HEK293 (cell line): ENCODE data around the gene MRPL33.

Experiments used
- CTCF ChIA-PET: fragments of 350-600 bp; formaldehyde crosslinking; extraction: SDS; loops from one replicate; lab custom pipeline; 2021; ENCODE audit warnings: antibody characterized with exemption; lab: Yijun Ruan, JAX
- POLR2A ChIA-PET: fragments of 300-600 bp; formaldehyde crosslinking; extraction: SDS; loops from one replicate; lab custom pipeline; 2020; ENCODE audit warnings: antibody characterized with exemption, inconsistent platforms; lab: Yijun Ruan, JAX
- H3K27ac ChIP-seq: fragments of 200-500 bp; sonication (Bioruptor generic); 2 replicates; pipeline ENCODE4 v1.5.1; 2014; ENCODE audit warnings: low read depth, low read length, control low read depth, inconsistent platforms; ENCODE audit errors: extremely low read depth
- H3K36me3 ChIP-seq, 2 experiments: fragments of 200-500 bp in 1 of 2; sonication (Bioruptor generic) in 1 of 2; 1 replicate in 1 of 2; 2 replicates in 1 of 2; pipeline ENCODE4 v1.5.1; 2014 to 2017; ENCODE audit warnings: inconsistent platforms in 2 of 2, low read length in 2 of 2; ENCODE audit not compliant: control insufficient read depth in 2 of 2, insufficient read depth in 1 of 2
- H3K4me1 ChIP-seq: fragments of 200-500 bp; sonication (Bioruptor generic); 2 replicates; pipeline ENCODE4 v1.5.1; 2014; ENCODE audit warnings: mild to moderate bottlenecking, low read length, inconsistent platforms; ENCODE audit not compliant: control insufficient read depth, insufficient read depth
- H3K4me3 ChIP-seq: 2 replicates; pipeline ENCODE4 v1.5.1; 2011; ENCODE audit warnings: low read depth, mild to moderate bottlenecking, control low read depth, low read length, moderate library complexity
- H3K9me3 ChIP-seq: fragments of 200-500 bp; sonication (Bioruptor generic); 2 replicates; pipeline ENCODE4 v1.5.1; 2014; ENCODE audit warnings: low read depth, low read length, inconsistent platforms; ENCODE audit not compliant: control insufficient read depth, insufficient read depth
- EGR2 ChIP-seq: fragments of 450-650 bp; formaldehyde crosslinking; IDR thresholded peaks from 2 replicates; pipeline ENCODE4 v1.5.1; 2016; ENCODE audit warnings: low read depth, missing biosample characterization, missing genetic modification characterization
- GLI4 ChIP-seq: fragments of 450-650 bp; formaldehyde crosslinking; IDR thresholded peaks from 2 replicates; pipeline ENCODE4 v1.5.1; 2016; ENCODE audit warnings: missing biosample characterization, missing genetic modification characterization
- KLF10 ChIP-seq: fragments of 450-650 bp; IDR thresholded peaks from 2 replicates; pipeline ENCODE4 v1.5.1; 2018; ENCODE audit warnings: missing biosample characterization, mild to moderate bottlenecking, missing genetic modification characterization
- KLF16 ChIP-seq: fragments of 450-650 bp; formaldehyde crosslinking; IDR thresholded peaks from 2 replicates; pipeline ENCODE4 v1.5.1; 2017; ENCODE audit warnings: missing biosample characterization, missing genetic modification characterization
- TCF7L2 ChIP-seq: IDR thresholded peaks from 2 replicates; pipeline ENCODE4 v1.6.1; 2011; ENCODE audit warnings: low read depth, mild to moderate bottlenecking, inconsistent platforms, low read length, moderate library complexity, borderline replicate concordance
- ZNF214 ChIP-seq: fragments of 450-650 bp; formaldehyde crosslinking; IDR thresholded peaks from 2 replicates; pipeline ENCODE4 v1.5.1; 2017; ENCODE audit warnings: missing biosample characterization, mild to moderate bottlenecking, missing genetic modification characterization, borderline replicate concordance
- ZNF248 ChIP-seq: fragments of 450-650 bp; formaldehyde crosslinking; IDR thresholded peaks from 2 replicates; pipeline ENCODE4 v1.5.1; 2017; ENCODE audit warnings: missing biosample characterization, missing genetic modification characterization
- ZNF48 ChIP-seq: fragments of 450-650 bp; formaldehyde crosslinking; IDR thresholded peaks from 2 replicates; pipeline ENCODE4 v1.5.1; 2016; ENCODE audit warnings: missing biosample characterization, missing genetic modification characterization
- ZNF510 ChIP-seq: fragments of 450-650 bp; formaldehyde crosslinking; IDR thresholded peaks from 2 replicates; pipeline ENCODE4 v1.5.1; 2018; ENCODE audit warnings: mild to moderate bottlenecking, missing genetic modification characterization, missing biosample characterization; ENCODE audit not compliant: insufficient replicate concordance
- ZNF544 ChIP-seq: fragments of 450-650 bp; formaldehyde crosslinking; IDR thresholded peaks from 2 replicates; pipeline ENCODE4 v1.5.0; 2017; ENCODE audit warnings: missing biosample characterization, missing genetic modification characterization
- ZNF571 ChIP-seq: fragments of 450-650 bp; formaldehyde crosslinking; IDR thresholded peaks from 2 replicates; pipeline ENCODE4 v1.5.0; 2017; ENCODE audit warnings: missing biosample characterization, missing genetic modification characterization
- ZNF610 ChIP-seq: fragments of 450-650 bp; formaldehyde crosslinking; IDR thresholded peaks from 2 replicates; pipeline ENCODE4 v1.5.1; 2016; ENCODE audit warnings: missing biosample characterization, missing genetic modification characterization, borderline replicate concordance
- ZNF654 ChIP-seq: fragments of 450-650 bp; formaldehyde crosslinking; IDR thresholded peaks from 2 replicates; pipeline ENCODE4 v1.5.1; 2016; ENCODE audit warnings: low read depth, missing biosample characterization, missing genetic modification characterization
- ZNF707 ChIP-seq: fragments of 450-650 bp; formaldehyde crosslinking; IDR thresholded peaks from 2 replicates; pipeline ENCODE4 v1.5.1; 2016; ENCODE audit warnings: missing biosample characterization, missing genetic modification characterization
- ZNF776 ChIP-seq: fragments of 450-650 bp; formaldehyde crosslinking; IDR thresholded peaks from 2 replicates; pipeline ENCODE4 v1.5.0; 2017; ENCODE audit warnings: missing biosample characterization, missing genetic modification characterization, borderline replicate concordance
- ZNF830 ChIP-seq: fragments of 450-650 bp; IDR thresholded peaks from 2 replicates; pipeline ENCODE4 v1.5.0; 2018; ENCODE audit warnings: missing biosample characterization, missing genetic modification characterization, low read depth, mild to moderate bottlenecking, moderate library complexity
- TF ChIP-seq, protein P1 (sequence below): fragments of 450-650 bp; formaldehyde crosslinking; IDR thresholded peaks from 2 replicates; pipeline ENCODE4 v1.5.1; 2016; ENCODE audit warnings: missing biosample characterization, missing genetic modification characterization
- TF ChIP-seq, protein P2 (sequence below): fragments of 450-650 bp; IDR thresholded peaks from 2 replicates; pipeline ENCODE4 v1.5.1; 2018; ENCODE audit warnings: missing biosample characterization, missing genetic modification characterization
- TF ChIP-seq, protein P3 (sequence below): fragments of 450-650 bp; formaldehyde crosslinking; IDR thresholded peaks from 2 replicates; pipeline ENCODE4 v1.5.1; 2016; ENCODE audit warnings: missing biosample characterization, missing genetic modification characterization
- TF ChIP-seq, protein P4 (sequence below): fragments of 450-650 bp; formaldehyde crosslinking; IDR thresholded peaks from 2 replicates; pipeline ENCODE4 v1.5.1; 2017; ENCODE audit warnings: missing biosample characterization, missing genetic modification characterization
- TF ChIP-seq, protein P5 (sequence below): fragments of 450-650 bp; formaldehyde crosslinking; IDR thresholded peaks from 2 replicates; pipeline ENCODE4 v1.5.1; 2016; ENCODE audit warnings: missing biosample characterization, missing genetic modification characterization

The MRPL33 gene

DNA sequence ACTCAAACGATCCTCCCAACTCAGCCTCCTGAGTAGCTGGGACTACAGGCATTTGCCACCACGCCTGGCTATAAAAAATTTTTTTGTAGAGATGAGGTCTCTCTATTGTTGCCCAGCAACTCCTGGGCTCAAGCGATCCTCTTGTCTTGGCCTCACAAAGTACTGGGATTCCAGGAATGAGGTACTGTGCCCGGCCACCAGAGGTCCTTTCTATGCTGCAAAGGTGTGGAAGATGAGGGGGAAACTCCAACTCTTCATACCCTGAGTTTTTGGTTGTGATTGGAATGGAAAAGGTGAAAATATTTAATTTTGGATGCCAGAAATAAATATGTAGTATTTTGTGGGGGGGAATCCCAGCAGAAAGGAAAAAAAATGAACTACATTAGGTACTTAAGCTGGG is 36.0 kb downstream of the MRPL33 start:
- CTCF ChIA-PET: interaction anchor here (0.6 to 0.9 kb wide), 6 partner anchors 12 to 209 kb away, joined by 3 to 4 read pairs (median 4); no protein-coding TSS in a partner anchor

DNA sequence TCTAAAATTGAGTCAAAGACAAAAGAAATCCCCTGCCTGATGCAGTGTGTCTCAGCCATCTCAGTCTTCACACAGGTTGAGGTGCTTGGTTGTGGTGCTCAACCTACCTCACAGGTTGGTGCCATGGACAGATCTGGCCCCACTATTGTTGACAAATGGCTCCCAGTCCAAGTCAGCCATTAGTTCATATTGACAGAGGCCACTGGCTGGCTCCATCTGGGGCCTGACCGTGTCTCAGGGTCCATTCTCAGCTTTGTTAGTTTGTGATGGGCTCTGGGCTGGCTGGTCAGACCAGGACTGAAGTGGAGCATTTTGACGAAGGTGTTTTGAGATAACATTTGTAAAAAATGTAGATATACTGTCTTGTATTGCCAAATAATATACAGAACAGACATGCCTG is 36.9 kb downstream of the MRPL33 start:
- no peak overlapping the region for H3K27ac ChIP-seq

More for the DNA sequence above, 36.0 kb downstream of the MRPL33 start:
- POLR2A ChIA-PET: no interaction called here
- Histone ChIP-seq H3K36me3 (no peaks in the 10 kb centered on the region), H3K4me3 (no peak overlapping the region), H3K27ac (no peak overlapping the region), H3K4me1 (no peaks in the 10 kb centered on the region), H3K9me3 (no peaks in the 10 kb centered on the region)
- TF ChIP-seq EGR2 (tag by site-specific recombination) (no peak), ZNF654 (tag by site-specific recombination) (peak; percentile 44)
- TF ChIP-seq, protein P1, sequence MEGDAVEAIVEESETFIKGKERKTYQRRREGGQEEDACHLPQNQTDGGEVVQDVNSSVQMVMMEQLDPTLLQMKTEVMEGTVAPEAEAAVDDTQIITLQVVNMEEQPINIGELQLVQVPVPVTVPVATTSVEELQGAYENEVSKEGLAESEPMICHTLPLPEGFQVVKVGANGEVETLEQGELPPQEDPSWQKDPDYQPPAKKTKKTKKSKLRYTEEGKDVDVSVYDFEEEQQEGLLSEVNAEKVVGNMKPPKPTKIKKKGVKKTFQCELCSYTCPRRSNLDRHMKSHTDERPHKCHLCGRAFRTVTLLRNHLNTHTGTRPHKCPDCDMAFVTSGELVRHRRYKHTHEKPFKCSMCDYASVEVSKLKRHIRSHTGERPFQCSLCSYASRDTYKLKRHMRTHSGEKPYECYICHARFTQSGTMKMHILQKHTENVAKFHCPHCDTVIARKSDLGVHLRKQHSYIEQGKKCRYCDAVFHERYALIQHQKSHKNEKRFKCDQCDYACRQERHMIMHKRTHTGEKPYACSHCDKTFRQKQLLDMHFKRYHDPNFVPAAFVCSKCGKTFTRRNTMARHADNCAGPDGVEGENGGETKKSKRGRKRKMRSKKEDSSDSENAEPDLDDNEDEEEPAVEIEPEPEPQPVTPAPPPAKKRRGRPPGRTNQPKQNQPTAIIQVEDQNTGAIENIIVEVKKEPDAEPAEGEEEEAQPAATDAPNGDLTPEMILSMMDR (tag by site-specific recombination): 0 out of 2 replicates have a peak, but pooled peaks have one; percentile 16

DNA sequence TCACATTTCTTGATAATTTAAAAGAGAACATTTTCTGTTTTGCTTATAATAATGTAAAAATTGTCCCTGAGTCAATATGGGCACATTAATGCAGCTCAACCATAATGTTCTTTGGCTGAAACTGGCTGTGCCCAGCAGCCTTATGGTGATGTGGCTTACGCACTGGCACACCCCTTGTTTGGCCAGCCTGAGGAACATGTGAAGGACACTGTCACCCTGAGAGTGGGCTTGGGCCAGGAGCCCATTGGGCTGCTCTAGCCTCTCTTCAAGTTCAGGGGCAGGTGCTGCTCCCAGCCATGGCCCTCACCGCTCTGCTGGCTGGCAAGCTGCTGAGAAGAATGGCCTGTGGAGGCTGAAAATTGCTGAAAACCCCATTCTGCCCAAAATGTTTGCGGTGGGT is 37.5 kb downstream of the MRPL33 start:
- no peak overlapping the region for H3K27ac ChIP-seq

More for the DNA sequence above, 36.9 kb downstream of the MRPL33 start:
- ChIA-PET POLR2A (no interaction called here), CTCF (interaction anchor here (0.6 kb wide), 1 partner anchor 91 kb away, joined by 3 read pairs; no protein-coding TSS in a partner anchor)
- no peak overlapping the region for H3K4me3 ChIP-seq
- no peaks in the 10 kb centered on the region for H3K9me3 ChIP-seq
- no peaks in the 10 kb centered on the region for H3K36me3 ChIP-seq
- no peak for TF ChIP-seq ZNF776
- TF ChIP-seq, protein P2, sequence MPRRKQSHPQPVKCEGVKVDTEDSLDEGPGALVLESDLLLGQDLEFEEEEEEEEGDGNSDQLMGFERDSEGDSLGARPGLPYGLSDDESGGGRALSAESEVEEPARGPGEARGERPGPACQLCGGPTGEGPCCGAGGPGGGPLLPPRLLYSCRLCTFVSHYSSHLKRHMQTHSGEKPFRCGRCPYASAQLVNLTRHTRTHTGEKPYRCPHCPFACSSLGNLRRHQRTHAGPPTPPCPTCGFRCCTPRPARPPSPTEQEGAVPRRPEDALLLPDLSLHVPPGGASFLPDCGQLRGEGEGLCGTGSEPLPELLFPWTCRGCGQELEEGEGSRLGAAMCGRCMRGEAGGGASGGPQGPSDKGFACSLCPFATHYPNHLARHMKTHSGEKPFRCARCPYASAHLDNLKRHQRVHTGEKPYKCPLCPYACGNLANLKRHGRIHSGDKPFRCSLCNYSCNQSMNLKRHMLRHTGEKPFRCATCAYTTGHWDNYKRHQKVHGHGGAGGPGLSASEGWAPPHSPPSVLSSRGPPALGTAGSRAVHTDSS: no peak
- TF ChIP-seq ZNF48: no peak
- no peak for TF ChIP-seq ZNF610 (tag by site-specific recombination)
- no peak for TF ChIP-seq ZNF544 (tag by site-specific recombination)
- no peak for TF ChIP-seq ZNF510 (tag by site-specific recombination)
- TF ChIP-seq ZNF571 (tag by site-specific recombination): no peak
- TF ChIP-seq GLI4: no peak
- TF ChIP-seq TCF7L2: no peak
- TF ChIP-seq ZNF214: no peak
- no peak for TF ChIP-seq ZNF707 (tag by site-specific recombination)
- TF ChIP-seq KLF16 (tag by site-specific recombination): no peak
- no peak for TF ChIP-seq ZNF830 (tag by site-specific recombination)
- TF ChIP-seq, protein P3, sequence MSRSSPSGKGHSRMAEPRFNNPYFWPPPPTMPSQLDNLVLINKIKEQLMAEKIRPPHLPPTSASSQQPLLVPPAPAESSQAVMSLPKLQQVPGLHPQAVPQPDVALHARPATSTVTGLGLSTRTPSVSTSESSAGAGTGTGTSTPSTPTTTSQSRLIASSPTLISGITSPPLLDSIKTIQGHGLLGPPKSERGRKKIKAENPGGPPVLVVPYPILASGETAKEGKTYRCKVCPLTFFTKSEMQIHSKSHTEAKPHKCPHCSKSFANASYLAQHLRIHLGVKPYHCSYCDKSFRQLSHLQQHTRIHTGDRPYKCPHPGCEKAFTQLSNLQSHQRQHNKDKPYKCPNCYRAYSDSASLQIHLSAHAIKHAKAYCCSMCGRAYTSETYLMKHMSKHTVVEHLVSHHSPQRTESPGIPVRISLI (tag by site-specific recombination): no peak
- H3K4me1 ChIP-seq: no peaks in the 10 kb centered on the region

More for the DNA sequence above, 37.5 kb downstream of the MRPL33 start:
- ChIA-PET CTCF (interaction anchor here (0.6 to 1.3 kb wide), 4 partner anchors 13 to 91 kb away, joined by 3 to 5 read pairs (median 3); no protein-coding TSS in a partner anchor), POLR2A (no interaction called here)
- H3K36me3 ChIP-seq: no peaks in the 10 kb centered on the region
- H3K4me3 ChIP-seq: no peak overlapping the region
- no peaks in the 10 kb centered on the region for H3K9me3 ChIP-seq
- no peaks in the 10 kb centered on the region for H3K4me1 ChIP-seq
- TF ChIP-seq, protein P4, sequence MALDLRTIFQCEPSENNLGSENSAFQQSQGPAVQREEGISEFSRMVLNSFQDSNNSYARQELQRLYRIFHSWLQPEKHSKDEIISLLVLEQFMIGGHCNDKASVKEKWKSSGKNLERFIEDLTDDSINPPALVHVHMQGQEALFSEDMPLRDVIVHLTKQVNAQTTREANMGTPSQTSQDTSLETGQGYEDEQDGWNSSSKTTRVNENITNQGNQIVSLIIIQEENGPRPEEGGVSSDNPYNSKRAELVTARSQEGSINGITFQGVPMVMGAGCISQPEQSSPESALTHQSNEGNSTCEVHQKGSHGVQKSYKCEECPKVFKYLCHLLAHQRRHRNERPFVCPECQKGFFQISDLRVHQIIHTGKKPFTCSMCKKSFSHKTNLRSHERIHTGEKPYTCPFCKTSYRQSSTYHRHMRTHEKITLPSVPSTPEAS (tag by site-specific recombination): no peak
- no peak for TF ChIP-seq ZNF48
- TF ChIP-seq, protein P5, sequence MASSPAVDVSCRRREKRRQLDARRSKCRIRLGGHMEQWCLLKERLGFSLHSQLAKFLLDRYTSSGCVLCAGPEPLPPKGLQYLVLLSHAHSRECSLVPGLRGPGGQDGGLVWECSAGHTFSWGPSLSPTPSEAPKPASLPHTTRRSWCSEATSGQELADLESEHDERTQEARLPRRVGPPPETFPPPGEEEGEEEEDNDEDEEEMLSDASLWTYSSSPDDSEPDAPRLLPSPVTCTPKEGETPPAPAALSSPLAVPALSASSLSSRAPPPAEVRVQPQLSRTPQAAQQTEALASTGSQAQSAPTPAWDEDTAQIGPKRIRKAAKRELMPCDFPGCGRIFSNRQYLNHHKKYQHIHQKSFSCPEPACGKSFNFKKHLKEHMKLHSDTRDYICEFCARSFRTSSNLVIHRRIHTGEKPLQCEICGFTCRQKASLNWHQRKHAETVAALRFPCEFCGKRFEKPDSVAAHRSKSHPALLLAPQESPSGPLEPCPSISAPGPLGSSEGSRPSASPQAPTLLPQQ (tag by site-specific recombination): no peak
- no peak for TF ChIP-seq KLF10 (tag by site-specific recombination)
- TF ChIP-seq ZNF707 (tag by site-specific recombination): no peak
- no peak for TF ChIP-seq ZNF248
